ENCODE results near the gene RPS6KA3.

DNA sequence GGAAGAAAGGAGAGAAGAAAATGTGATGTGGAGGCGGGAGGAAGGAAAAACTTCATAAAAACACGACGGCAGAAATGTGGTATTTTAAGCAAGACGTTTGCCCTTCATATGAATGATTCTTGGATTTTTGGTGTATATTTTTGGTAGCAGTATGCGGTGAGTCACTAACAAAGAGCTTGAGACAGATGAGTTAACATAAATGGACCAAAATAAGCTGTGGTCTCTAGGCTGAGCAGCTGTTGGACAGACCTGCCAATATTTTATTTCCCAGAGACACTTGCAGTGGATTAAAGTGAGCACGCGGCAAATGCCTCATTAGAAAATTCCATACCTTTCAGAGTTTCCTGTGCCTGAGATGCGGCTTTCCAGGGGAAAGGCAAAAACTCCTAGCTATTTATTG lies 43.1 kb upstream of the RPS6KA3 start:
- TF ChIP-seq TAF1 (IDR thresholded peaks at IDR 0.05; ENCODE audit: borderline replicate concordance, low read depth, low read length) (no peak), POLR2AphosphoS5 (IDR thresholded peaks at IDR 0.05; ENCODE audit: low read depth, low read length) (no peak), POLR2A (IDR thresholded peaks at IDR 0.05; ENCODE audit: low read depth, low read length) (no peak)
